Ascending aorta (tissue), 2 donors: ENCODE results near the gene GDF11. TPM values are rescaled to one million over a fixed set of nuclear protein-coding genes. Genes with fewer than 3 reads are reported as not detected.

Experiments
- DNase-seq, 2 donors: peaks; one replicate each; pipeline ENCODE4 v3.0.0-alpha.2; 2019; ENCODE audit warnings: low spot score in 2 of 2
- H3K27ac ChIP-seq, 2 donors: fragments of 200-600 bp; sonication (generic); one replicate each; pipeline ENCODE4 v1.5.1; 2016 to 2017; ENCODE audit warnings: mild to moderate bottlenecking in 1 of 2
- H3K27me3 ChIP-seq: fragments of 200-600 bp; sonication (generic); one replicate; pipeline ENCODE4 v1.5.1; 2017
- H3K36me3 ChIP-seq, 2 donors: fragments of 200-600 bp; sonication (generic); one replicate each; pipeline ENCODE4 v1.5.1; 2016
- H3K4me1 ChIP-seq, 2 donors: fragments of 200-600 bp; sonication (generic); one replicate each; pipeline ENCODE4 v1.5.1; 2016 to 2017; ENCODE audit warnings: mild to moderate bottlenecking in 1 of 2
- H3K4me3 ChIP-seq, 2 donors: fragments of 200-600 bp; sonication (generic); one replicate each; pipeline ENCODE4 v1.5.1; 2016 to 2017; ENCODE audit warnings: mild to moderate bottlenecking in 1 of 2
- H3K9me3 ChIP-seq, 2 donors: fragments of 200-600 bp; sonication (generic); one replicate each; pipeline ENCODE4 v1.5.1; 2016
- intact Hi-C: fragments of 100-400 bp; cut with DNase I; formaldehyde crosslinking; loops from one replicate; pipeline ENCODE4 v1.15.1; 2023
- total RNA-seq: library from RNA; depleted of rRNA; stranded (reverse); fragments of >200 nt; gene quantifications from one replicate; pipeline ENCODE4 v1.1.0, GENCODE V29; 2016
- TF ChIP-seq, protein P1 (sequence below), 3 experiments: fragments of 200-600 bp in 2 of 3; fragments of 450-650 bp in 1 of 3; sonication (generic) in 2 of 3; IDR thresholded peaks; one replicate each; pipeline ENCODE4 v1.5.1; 2016 to 2019; ENCODE audit warnings: antibody characterized with exemption in 3 of 3, mild to moderate bottlenecking in 1 of 3, moderate library complexity in 1 of 3

Gene GDF11
- total RNA-seq, 1 donor from 2014 or later, result 1.6 TPM

- Histone ChIP-seq H3K4me1 (peaks cover 3 to 10% of the 10 kb centered on the region in 2 donors), H3K4me3 (no peak overlapping the region), H3K36me3 (no peaks in the 10 kb centered on the region), H3K27me3 (no peaks in the 10 kb centered on the region), H3K9me3 (no peaks in the 10 kb centered on the region), H3K27ac (no peak overlapping the region)
- intact Hi-C loops, result loop anchor here (2.0 kb wide), 1 partner anchor 77 kb away; no protein-coding TSS in a partner anchor
- TF ChIP-seq, protein P1, sequence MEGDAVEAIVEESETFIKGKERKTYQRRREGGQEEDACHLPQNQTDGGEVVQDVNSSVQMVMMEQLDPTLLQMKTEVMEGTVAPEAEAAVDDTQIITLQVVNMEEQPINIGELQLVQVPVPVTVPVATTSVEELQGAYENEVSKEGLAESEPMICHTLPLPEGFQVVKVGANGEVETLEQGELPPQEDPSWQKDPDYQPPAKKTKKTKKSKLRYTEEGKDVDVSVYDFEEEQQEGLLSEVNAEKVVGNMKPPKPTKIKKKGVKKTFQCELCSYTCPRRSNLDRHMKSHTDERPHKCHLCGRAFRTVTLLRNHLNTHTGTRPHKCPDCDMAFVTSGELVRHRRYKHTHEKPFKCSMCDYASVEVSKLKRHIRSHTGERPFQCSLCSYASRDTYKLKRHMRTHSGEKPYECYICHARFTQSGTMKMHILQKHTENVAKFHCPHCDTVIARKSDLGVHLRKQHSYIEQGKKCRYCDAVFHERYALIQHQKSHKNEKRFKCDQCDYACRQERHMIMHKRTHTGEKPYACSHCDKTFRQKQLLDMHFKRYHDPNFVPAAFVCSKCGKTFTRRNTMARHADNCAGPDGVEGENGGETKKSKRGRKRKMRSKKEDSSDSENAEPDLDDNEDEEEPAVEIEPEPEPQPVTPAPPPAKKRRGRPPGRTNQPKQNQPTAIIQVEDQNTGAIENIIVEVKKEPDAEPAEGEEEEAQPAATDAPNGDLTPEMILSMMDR (IDR thresholded peaks at IDR 0.05), result no peak
- peak in 1 of 2 donors; percentile 54 for DNase-seq
These were observed 6.8 kb upstream of the GDF11 start for GRCh38 chr12:55736076-55736475.

- TF ChIP-seq, protein P1 (IDR thresholded peaks at IDR 0.05), result peak; percentile 77 to 85 (median 83)
- intact Hi-C loops, result loop anchor here (1.0 to 2.0 kb wide), 2 partner anchors 56 to 78 kb away; a partner anchor contains a TSS
- Histone ChIP-seq H3K36me3 (no peaks in the 10 kb centered on the region), H3K27me3 (no peaks in the 10 kb centered on the region), H3K9me3 (no peaks in the 10 kb centered on the region), H3K27ac (peak overlapping the region; percentile 81 to 82), H3K4me1 (peaks cover 3 to 9% of the 10 kb centered on the region in 2 donors), H3K4me3 (no peak overlapping the region)
- peak in 1 of 2 donors; percentile 88 for DNase-seq
These were observed 5.9 kb upstream of the GDF11 start for GRCh38 chr12:55736780-55737580.

GRCh38 chr12:55737581-55738122 is 5.3 kb upstream of the GDF11 start:
- H3K27ac ChIP-seq, result peak overlapping the region; percentile 81 to 82

DNA sequence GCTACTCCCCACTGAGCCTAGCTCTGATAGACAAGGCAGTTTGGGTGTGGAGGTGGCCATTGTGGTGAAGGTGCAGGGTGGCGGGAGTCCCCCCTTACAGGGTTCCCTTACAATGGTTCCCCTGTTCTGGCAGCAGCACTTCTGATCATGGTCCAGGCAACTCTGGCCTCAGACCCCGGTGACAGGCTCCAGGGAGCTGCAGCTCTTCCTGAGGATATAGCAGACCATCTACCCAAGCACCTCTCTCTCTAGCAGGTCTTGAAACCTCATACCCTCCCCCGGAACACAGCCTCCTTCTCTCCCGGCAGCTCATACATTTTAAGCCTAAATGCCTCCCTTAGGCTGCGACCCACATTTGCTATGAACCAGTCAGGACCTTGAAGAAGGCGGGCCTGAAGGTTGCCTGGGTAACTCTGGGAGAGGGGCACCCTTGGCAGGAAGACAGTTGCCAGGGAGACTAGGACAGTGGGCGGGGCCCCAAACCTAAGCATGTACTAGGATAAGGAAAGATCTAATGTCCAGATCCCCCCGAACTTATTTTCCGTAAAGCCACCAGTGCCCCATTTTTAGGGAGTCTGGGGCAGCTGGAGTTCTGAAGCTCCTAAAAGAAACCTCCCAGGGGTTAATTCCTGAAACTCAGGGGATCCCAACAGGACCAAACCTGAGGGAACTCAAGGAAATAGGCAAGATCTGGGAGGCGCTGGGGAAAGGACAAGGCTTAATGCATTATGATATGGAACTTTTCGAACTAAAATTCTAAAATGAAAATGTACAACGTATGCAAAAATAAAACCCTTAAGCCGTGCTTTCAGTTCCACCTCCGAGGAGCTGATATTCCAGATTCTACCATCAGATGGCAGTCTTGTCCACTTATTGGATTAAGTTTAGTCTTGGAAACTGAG is 4.5 kb upstream of the GDF11 start:
- no peaks in the 10 kb centered on the region for H3K36me3 ChIP-seq
- intact Hi-C loops, result loop anchor here (1.0 kb wide), 2 partner anchors 59 to 202 kb away; no protein-coding TSS in a partner anchor
- H3K27me3 ChIP-seq, result no peaks in the 10 kb centered on the region
- peak overlapping the region; percentile 81 to 82 for H3K27ac ChIP-seq
- no peaks in the 10 kb centered on the region for H3K9me3 ChIP-seq
- H3K4me1 ChIP-seq, result peaks cover 3 to 13% of the 10 kb centered on the region in 2 donors
- peak overlapping the region; percentile 65 to 73 for H3K4me3 ChIP-seq
- TF ChIP-seq, protein P1 (IDR thresholded peaks at IDR 0.05), result peak; percentile 82 to 89 (median 86)
- peak; percentile 64 to 93 for DNase-seq

More at GRCh38 chr12:55737581-55738122, 5.3 kb upstream of the GDF11 start:
- intact Hi-C loops, result loop anchor here (1.0 to 2.0 kb wide), 4 partner anchors 56 to 203 kb away; a partner anchor contains a TSS
- Histone ChIP-seq H3K9me3 (no peaks in the 10 kb centered on the region), H3K36me3 (no peaks in the 10 kb centered on the region), H3K27me3 (no peaks in the 10 kb centered on the region), H3K4me3 (peak overlapping the region; percentile 65 to 73), H3K4me1 (peaks cover 3 to 11% of the 10 kb centered on the region in 2 donors)
- peak in 1 of 2 donors; percentile 63 for DNase-seq
- TF ChIP-seq, protein P1 (IDR thresholded peaks at IDR 0.05), result peak in 1 of 3 experiments; percentile 0

DNA sequence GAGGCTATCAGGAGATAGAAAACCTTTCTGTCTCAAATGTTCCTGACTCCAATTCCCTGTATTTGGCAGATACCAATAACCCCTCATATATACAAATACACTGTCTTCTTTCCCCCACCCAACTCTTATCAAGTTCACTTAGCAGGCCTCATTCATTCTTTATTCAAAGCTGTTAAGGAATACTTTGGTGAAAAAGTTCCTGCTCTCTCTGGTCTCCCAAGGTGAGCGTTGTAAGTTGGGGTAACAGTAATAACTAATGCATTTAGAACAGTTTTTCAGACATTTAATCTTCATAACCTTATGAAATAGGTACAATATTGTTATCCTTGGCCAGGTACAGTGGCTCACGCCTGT is 3.9 kb upstream of the GDF11 start:
- H3K9me3 ChIP-seq, result no peaks in the 10 kb centered on the region
- TF ChIP-seq, protein P1 (IDR thresholded peaks at IDR 0.05), result no peak
- no peaks in the 10 kb centered on the region for H3K27me3 ChIP-seq
- no peak overlapping the region for H3K27ac ChIP-seq
- H3K36me3 ChIP-seq, result no peaks in the 10 kb centered on the region
- no peak for DNase-seq
- peaks cover 9 to 16% of the 10 kb centered on the region in 2 donors for H3K4me1 ChIP-seq
- intact Hi-C loops, result no loop called here
- no peak overlapping the region for H3K4me3 ChIP-seq
